NCI-H748 (cell line): ENCODE data around the gene CCNY.
"Not testable (repeated sequence)": the region's sequence is repeated elsewhere in the genome, so short reads cannot be mapped to it uniquely, and the experiment has no call there.

ENCODE experiments used
- DNase-seq: peaks from one replicate; lab custom pipeline; 2025; ENCODE audit not compliant: unreplicated experiment; lab: John Stamatoyannopoulos, UW

Gene CCNY

GRCh38 chr10:35336084-35336831 lies at the start of gene CCNY:
Gene CCNY (plus strand): TSS chr10:35336509. CDS start chr10:35337054, 545 bp downstream.
- peak; percentile 67 for DNase-seq

GRCh38 chr10:35289198-35289597 lies 47.1 kb upstream of the CCNY start:
- DNase-seq = no peak

GRCh38 chr10:35294506-35294905 lies 41.8 kb upstream of the CCNY start:
- no peak for DNase-seq

GRCh38 chr10:35299016-35299415 lies 37.3 kb upstream of the CCNY start:
- DNase-seq = no peak

- DNase-seq = peak; percentile 36
Measured at GRCh38 chr10:35300063-35300699, 36.1 kb upstream of the CCNY start.

- no peak for DNase-seq
Measured at GRCh38 chr10:35304649-35305048, 31.7 kb upstream of the CCNY start.

- DNase-seq = no peak
Measured at GRCh38 chr10:35306852-35307251, 29.5 kb upstream of the CCNY start.

- no peak for DNase-seq
Measured at GRCh38 chr10:35307297-35307696, 29.0 kb upstream of the CCNY start.

GRCh38 chr10:35308809-35309208 lies 27.5 kb upstream of the CCNY start:
- DNase-seq = no peak

- DNase-seq = not testable (repeated sequence)
Measured at GRCh38 chr10:35314142-35314541, 22.2 kb upstream of the CCNY start.

- not testable (repeated sequence) for DNase-seq
Measured at GRCh38 chr10:35315235-35315634, 21.1 kb upstream of the CCNY start.

GRCh38 chr10:35316218-35316967 lies 19.9 kb upstream of the CCNY start:
- no peak for DNase-seq

- no peak for DNase-seq
Measured at GRCh38 chr10:35318551-35318950, 17.8 kb upstream of the CCNY start.

GRCh38 chr10:35320341-35320740 lies 16.0 kb upstream of the CCNY start:
- DNase-seq = no peak

- DNase-seq = no peak
Measured at GRCh38 chr10:35322636-35323035, 13.7 kb upstream of the CCNY start.

GRCh38 chr10:35324196-35324595 lies 12.1 kb upstream of the CCNY start:
- DNase-seq = no peak

- no peak for DNase-seq
Measured at GRCh38 chr10:35326466-35327235, 9.7 kb upstream of the CCNY start.

GRCh38 chr10:35327790-35328403 lies 8.4 kb upstream of the CCNY start:
- no peak for DNase-seq

- DNase-seq = no peak
Measured at GRCh38 chr10:35328404-35329037, 7.8 kb upstream of the CCNY start.

- DNase-seq = no peak
Measured at GRCh38 chr10:35329520-35329919, 6.8 kb upstream of the CCNY start.
